HCT116 (cell line): Measurements from ENCODE around the gene MTHFD2L. TPM values are rescaled to one million over a fixed set of nuclear protein-coding genes. Genes with fewer than 3 reads are reported as not detected.

Source experiments
- ATAC-seq: fragments of 200-7000 bp; cut with Tn5 transposase; 2 replicates; pipeline ENCODE4 v1.9.1; 2020; ENCODE audit warnings: mild to moderate bottlenecking, moderate library complexity
- BruUV-seq: library from RNA; stranded (reverse); fragments of 400-500 nt; replicated peaks from 2 replicates; lab custom pipeline; 2021; lab: Mats Ljungman, UMichigan
- CTCF ChIA-PET: fragments of 300-600 bp; sonication (Branson Sonifier 250); formaldehyde crosslinking; loops from one replicate; lab custom pipeline; 2021; ENCODE audit warnings: antibody characterized with exemption; lab: Charles Lee
- POLR2A ChIA-PET: fragments of 300-600, 350-600 bp; sonication (Branson Sonifier 250); formaldehyde crosslinking; loops from one replicate; lab custom pipeline; 2021; ENCODE audit warnings: antibody characterized with exemption; lab: Charles Lee
- RAD21 ChIA-PET, 2 experiments: fragments of 300-600 bp; sonication (Branson Sonifier 250); formaldehyde crosslinking; loops; one replicate each; lab custom pipeline; 2023; ENCODE audit warnings: low total read pairs in 2 of 2; ENCODE audit not compliant: uncharacterized antibody in 2 of 2, unreplicated experiment in 2 of 2, low non-redundant PET in 1 of 2; lab: Charles Lee
- DNase-seq: peaks from one replicate; pipeline ENCODE4 v3.0.0-alpha.2; 2010; ENCODE audit warnings: low read depth, low spot score
- H2AFZ ChIP-seq: fragments of 200-600 bp; shearing (Covaris generic), sonication (generic); 2 replicates; pipeline ENCODE4 v1.6.1; 2017; ENCODE audit warnings: low read depth, mixed run types, mixed read lengths, antibody characterized with exemption, low read length; ENCODE audit not compliant: poor library complexity, severe bottlenecking
- H3K27ac ChIP-seq: 2 replicates; pipeline ENCODE4 v1.5.1; 2012; ENCODE audit warnings: low read depth, low read length
- H3K27me3 ChIP-seq: fragments of 200-600 bp; sonication (generic); 2 replicates; pipeline ENCODE4 v1.6.1; 2016; ENCODE audit warnings: mixed run types, low read length, mixed read lengths; ENCODE audit not compliant: insufficient read depth
- H3K36me3 ChIP-seq, 2 experiments: fragments of 200-500 bp in 1 of 2; fragments of 200-600 bp in 1 of 2; sonication (Bioruptor generic) in 1 of 2; sonication (generic) in 1 of 2; 2 replicates each; pipeline versions ENCODE4 v1.5.1 to v1.6.1; 2014 to 2016; ENCODE audit warnings: low read length in 2 of 2, inconsistent platforms in 1 of 2, mixed read lengths in 1 of 2, mixed run types in 1 of 2; ENCODE audit not compliant: insufficient read depth in 2 of 2, control insufficient read depth in 1 of 2
- H3K4me1 ChIP-seq, 2 experiments: fragments of 200-600 bp in 1 of 2; sonication (generic) in 1 of 2; 2 replicates each; pipeline versions ENCODE4 v1.5.1 to v1.6.1; 2012 to 2017; ENCODE audit warnings: low read length in 2 of 2, inconsistent platforms in 1 of 2, mild to moderate bottlenecking in 1 of 2, mixed read lengths in 1 of 2, mixed run types in 1 of 2, moderate library complexity in 1 of 2; ENCODE audit not compliant: insufficient read depth in 2 of 2, control insufficient read depth in 1 of 2
- H3K4me2 ChIP-seq: fragments of 200-600 bp; sonication (generic); 2 replicates; pipeline ENCODE4 v1.6.1; 2017; ENCODE audit warnings: mixed run types, low read length, mixed read lengths
- H3K4me3 ChIP-seq, 2 experiments: fragments of 200-600 bp in 1 of 2; sonication (generic) in 1 of 2; replicated peaks in 1 of 2; 2 replicates each; pipeline ENCODE4 v1.5.1; 2011 to 2016; ENCODE audit warnings: low read length in 2 of 2, control low read depth in 1 of 2, low read depth in 1 of 2, mild to moderate bottlenecking in 1 of 2, mixed read lengths in 1 of 2, mixed run types in 1 of 2
- H3K79me2 ChIP-seq: fragments of 200-600 bp; sonication (generic); 2 replicates; pipeline ENCODE4 v1.6.1; 2017; ENCODE audit warnings: mild to moderate bottlenecking, mixed run types, low read length, moderate library complexity, mixed read lengths; ENCODE audit not compliant: insufficient read depth
- H3K9ac ChIP-seq: fragments of 200-600 bp; sonication (generic); 2 replicates; pipeline ENCODE4 v1.6.1; 2016; ENCODE audit warnings: low read length, mixed read lengths
- H3K9me2 ChIP-seq: fragments of 200-600 bp; sonication (generic), shearing (Covaris generic); 2 replicates; pipeline ENCODE4 v1.6.1; 2017; ENCODE audit warnings: mixed run types, mild to moderate bottlenecking, moderate library complexity; ENCODE audit not compliant: insufficient read depth
- H3K9me3 ChIP-seq, 2 experiments: fragments of 200-500 bp in 1 of 2; fragments of 200-600 bp in 1 of 2; sonication (Bioruptor generic) in 1 of 2; sonication (generic) in 1 of 2; 2 replicates each; pipeline ENCODE4 v1.6.1; 2014 to 2017; ENCODE audit warnings: low read length in 2 of 2, mixed read lengths in 2 of 2, inconsistent platforms in 1 of 2, low read depth in 1 of 2, mild to moderate bottlenecking in 1 of 2, mixed run types in 1 of 2, moderate library complexity in 1 of 2; ENCODE audit not compliant: control insufficient read depth in 1 of 2, insufficient read depth in 1 of 2
- H4K20me1 ChIP-seq: fragments of 200-600 bp; sonication (generic), shearing (Covaris generic); 2 replicates; pipeline ENCODE4 v1.6.1; 2017; ENCODE audit warnings: mixed run types, mild to moderate bottlenecking, moderate library complexity; ENCODE audit not compliant: insufficient read depth
- ATF3 ChIP-seq: IDR thresholded peaks from 2 replicates; pipeline ENCODE4 v1.6.1; 2012
- CBX3 ChIP-seq: IDR thresholded peaks from 2 replicates; pipeline ENCODE4 v1.6.1; 2012; ENCODE audit warnings: low read depth
- CEBPB ChIP-seq: IDR thresholded peaks from 2 replicates; pipeline ENCODE4 v1.6.1; 2012; ENCODE audit warnings: low read depth
- EGR1 ChIP-seq: IDR thresholded peaks from 2 replicates; pipeline ENCODE4 v1.6.1; 2012; ENCODE audit warnings: low read depth
- EZH2 ChIP-seq: fragments of 200-600 bp; sonication (generic); IDR thresholded peaks from 2 replicates; pipeline ENCODE4 v1.6.1; 2017; ENCODE audit warnings: antibody characterized with exemption, mixed run types
- EZH2phosphoT487 ChIP-seq: fragments of 200-600 bp; IDR thresholded peaks from 2 replicates; pipeline ENCODE4 v1.6.1; 2018; ENCODE audit warnings: antibody characterized with exemption, borderline replicate concordance
- JUND ChIP-seq: IDR thresholded peaks from 2 replicates; pipeline ENCODE4 v1.6.1; 2012
- MAX ChIP-seq: IDR thresholded peaks from 2 replicates; pipeline ENCODE4 v1.6.1; 2012
- REST ChIP-seq: IDR thresholded peaks from 2 replicates; pipeline ENCODE4 v1.6.1; 2012; ENCODE audit warnings: low read depth
- SIN3A ChIP-seq: IDR thresholded peaks from 2 replicates; pipeline ENCODE4 v1.6.1; 2012; ENCODE audit warnings: low read depth
- SP1 ChIP-seq: IDR thresholded peaks from 2 replicates; pipeline ENCODE4 v1.6.1; 2012; ENCODE audit warnings: low read depth
- TCF7L2 ChIP-seq: IDR thresholded peaks from 2 replicates; pipeline ENCODE4 v1.7.0; 2011; ENCODE audit warnings: borderline replicate concordance, inconsistent platforms; ENCODE audit not compliant: insufficient read depth, insufficient read length; ENCODE audit errors: extremely low read depth
- YY1 ChIP-seq: IDR thresholded peaks from 2 replicates; pipeline ENCODE4 v1.6.1; 2011; ENCODE audit warnings: low read length, low read depth, moderate library complexity, mild to moderate bottlenecking; ENCODE audit not compliant: insufficient replicate concordance; ENCODE audit errors: extremely low read depth
- intact Hi-C: fragments of 100-400 bp; cut with micrococcal nuclease; formaldehyde crosslinking; loops from 2 replicates; pipeline ENCODE4 v1.10.0; 2022
- total RNA-seq: library from RNA; stranded (reverse); gene quantifications from one replicate; pipeline ENCODE4 v1.2.1, GENCODE V29; 2021; ENCODE audit not compliant: unreplicated experiment
- TF ChIP-seq, protein P1 (sequence below), 3 experiments: fragments of 200-600 bp in 1 of 3; sonication (generic) in 1 of 3; IDR thresholded peaks in 2 of 3; conservative IDR thresholded peaks in 1 of 3; 2 replicates each; pipeline ENCODE4 v1.5.1; 2012 to 2017; ENCODE audit warnings: low read depth in 2 of 3, low read length in 2 of 3, antibody characterized with exemption in 1 of 3, borderline replicate concordance in 1 of 3, control low read depth in 1 of 3, mild to moderate bottlenecking in 1 of 3, mixed read lengths in 1 of 3, mixed run types in 1 of 3, moderate library complexity in 1 of 3; ENCODE audit not compliant: insufficient read depth in 1 of 3
- TF ChIP-seq, protein P2 (sequence below): IDR thresholded peaks from 2 replicates; pipeline ENCODE4 v1.6.1; 2011; ENCODE audit warnings: mild to moderate bottlenecking, low read length, moderate library complexity; ENCODE audit not compliant: insufficient replicate concordance; ENCODE audit errors: extremely low read depth

MTHFD2L gene
- total RNA-seq, 1 experiment from 2014 or later: 15.0 TPM

- no peak for TF ChIP-seq REST
- TF ChIP-seq JUND: no peak
- TF ChIP-seq SIN3A: no peak
- TF ChIP-seq CEBPB: no peak
- TF ChIP-seq MAX: no peak
- TF ChIP-seq EGR1: no peak
- TF ChIP-seq, protein P1, sequence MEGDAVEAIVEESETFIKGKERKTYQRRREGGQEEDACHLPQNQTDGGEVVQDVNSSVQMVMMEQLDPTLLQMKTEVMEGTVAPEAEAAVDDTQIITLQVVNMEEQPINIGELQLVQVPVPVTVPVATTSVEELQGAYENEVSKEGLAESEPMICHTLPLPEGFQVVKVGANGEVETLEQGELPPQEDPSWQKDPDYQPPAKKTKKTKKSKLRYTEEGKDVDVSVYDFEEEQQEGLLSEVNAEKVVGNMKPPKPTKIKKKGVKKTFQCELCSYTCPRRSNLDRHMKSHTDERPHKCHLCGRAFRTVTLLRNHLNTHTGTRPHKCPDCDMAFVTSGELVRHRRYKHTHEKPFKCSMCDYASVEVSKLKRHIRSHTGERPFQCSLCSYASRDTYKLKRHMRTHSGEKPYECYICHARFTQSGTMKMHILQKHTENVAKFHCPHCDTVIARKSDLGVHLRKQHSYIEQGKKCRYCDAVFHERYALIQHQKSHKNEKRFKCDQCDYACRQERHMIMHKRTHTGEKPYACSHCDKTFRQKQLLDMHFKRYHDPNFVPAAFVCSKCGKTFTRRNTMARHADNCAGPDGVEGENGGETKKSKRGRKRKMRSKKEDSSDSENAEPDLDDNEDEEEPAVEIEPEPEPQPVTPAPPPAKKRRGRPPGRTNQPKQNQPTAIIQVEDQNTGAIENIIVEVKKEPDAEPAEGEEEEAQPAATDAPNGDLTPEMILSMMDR (IDR thresholded peaks at IDR 0.05 in 2 of 3, conservative IDR thresholded peaks at IDR 0.05 in 1 of 3; ENCODE audit: borderline replicate concordance in 1 of 3, insufficient read depth in 1 of 3, low read depth in 2 of 3, low read length in 2 of 3): no peak
Observed at GRCh38 chr4:74297539-74297938, 139.6 kb downstream of the MTHFD2L start (continued).

DNA sequence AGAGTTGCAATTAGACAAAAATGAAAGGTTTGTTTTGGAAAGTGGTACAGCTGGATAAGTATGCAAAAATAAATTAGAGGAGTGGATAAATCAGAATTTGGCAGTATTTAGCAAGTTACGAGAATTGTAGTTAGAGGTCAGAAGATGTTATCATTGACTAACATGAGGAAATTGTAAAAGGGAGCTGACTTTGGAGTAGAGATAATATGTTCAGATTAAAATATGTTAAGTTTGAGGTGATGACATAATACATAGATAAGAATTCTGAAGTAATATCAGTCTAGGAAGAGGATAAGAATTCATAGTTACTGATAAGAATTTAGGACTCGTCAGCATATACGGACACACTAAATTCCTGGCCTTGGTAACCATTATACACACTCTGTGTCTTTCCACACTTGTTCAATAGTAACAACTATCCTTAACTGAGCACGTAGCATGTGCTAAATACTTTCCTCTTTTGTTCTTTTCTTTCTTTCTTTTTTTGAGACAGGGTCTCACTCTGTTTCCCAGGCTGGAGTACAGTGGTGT, 146.2 kb downstream of the MTHFD2L start:
- H3K4me3 ChIP-seq: no peak overlapping the region
- ChIA-PET RAD21 (no interaction called here), CTCF (interaction anchor here (6.6 kb wide), 1 partner anchor 74 kb away, joined by 85 read pairs; no protein-coding TSS in a partner anchor), POLR2A (interaction anchor here (1.3 kb wide), 1 partner anchor 14 kb away, joined by 3 read pairs; no protein-coding TSS in a partner anchor)
- TF ChIP-seq ATF3: no peak
- TF ChIP-seq JUND: no peak
- TF ChIP-seq EZH2phosphoT487: no peak
- no peak for TF ChIP-seq MAX
- TF ChIP-seq YY1: no peak
- no peak for TF ChIP-seq CEBPB
- TF ChIP-seq, protein P2, sequence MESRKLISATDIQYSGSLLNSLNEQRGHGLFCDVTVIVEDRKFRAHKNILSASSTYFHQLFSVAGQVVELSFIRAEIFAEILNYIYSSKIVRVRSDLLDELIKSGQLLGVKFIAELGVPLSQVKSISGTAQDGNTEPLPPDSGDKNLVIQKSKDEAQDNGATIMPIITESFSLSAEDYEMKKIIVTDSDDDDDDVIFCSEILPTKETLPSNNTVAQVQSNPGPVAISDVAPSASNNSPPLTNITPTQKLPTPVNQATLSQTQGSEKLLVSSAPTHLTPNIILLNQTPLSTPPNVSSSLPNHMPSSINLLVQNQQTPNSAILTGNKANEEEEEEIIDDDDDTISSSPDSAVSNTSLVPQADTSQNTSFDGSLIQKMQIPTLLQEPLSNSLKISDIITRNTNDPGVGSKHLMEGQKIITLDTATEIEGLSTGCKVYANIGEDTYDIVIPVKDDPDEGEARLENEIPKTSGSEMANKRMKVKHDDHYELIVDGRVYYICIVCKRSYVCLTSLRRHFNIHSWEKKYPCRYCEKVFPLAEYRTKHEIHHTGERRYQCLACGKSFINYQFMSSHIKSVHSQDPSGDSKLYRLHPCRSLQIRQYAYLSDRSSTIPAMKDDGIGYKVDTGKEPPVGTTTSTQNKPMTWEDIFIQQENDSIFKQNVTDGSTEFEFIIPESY: no peak
- no peak for TF ChIP-seq EZH2
- TF ChIP-seq CBX3: no peak
- TF ChIP-seq TCF7L2: no peak
- TF ChIP-seq SP1: no peak
- no peaks in the 10 kb centered on the region for H3K79me2 ChIP-seq
- no peaks in the 10 kb centered on the region for H3K9me3 ChIP-seq
- no peaks in the 10 kb centered on the region for H3K27me3 ChIP-seq
- no peak for ATAC-seq
- no TSS peak for BruUV-seq
- no peak overlapping the region for H3K9ac ChIP-seq
- H3K36me3 ChIP-seq: no peaks in the 10 kb centered on the region
- no peak overlapping the region for H2AFZ ChIP-seq
- DNase-seq: no peak
- no peaks in the 10 kb centered on the region for H3K9me2 ChIP-seq
- peaks cover 0 to 21% of the 10 kb centered on the region in 2 experiments; a peak in 2 of 4 replicates for H3K4me1 ChIP-seq
- no peak overlapping the region for H3K27ac ChIP-seq
- H3K4me2 ChIP-seq: no peak overlapping the region
- H4K20me1 ChIP-seq: no peaks in the 10 kb centered on the region
- intact Hi-C loops: no loop called here
